NK-92 treated with Interleukin-12 subunit alpha and Interleukin-12 subunit beta, amount 100 ng/mL, for 24 hours (cell line): Measurements from ENCODE around the gene TAF4.

Source experiments
- DNase-seq: peaks from one replicate; lab custom pipeline; 2025; lab: John Stamatoyannopoulos, UW

The TAF4 gene

DNA sequence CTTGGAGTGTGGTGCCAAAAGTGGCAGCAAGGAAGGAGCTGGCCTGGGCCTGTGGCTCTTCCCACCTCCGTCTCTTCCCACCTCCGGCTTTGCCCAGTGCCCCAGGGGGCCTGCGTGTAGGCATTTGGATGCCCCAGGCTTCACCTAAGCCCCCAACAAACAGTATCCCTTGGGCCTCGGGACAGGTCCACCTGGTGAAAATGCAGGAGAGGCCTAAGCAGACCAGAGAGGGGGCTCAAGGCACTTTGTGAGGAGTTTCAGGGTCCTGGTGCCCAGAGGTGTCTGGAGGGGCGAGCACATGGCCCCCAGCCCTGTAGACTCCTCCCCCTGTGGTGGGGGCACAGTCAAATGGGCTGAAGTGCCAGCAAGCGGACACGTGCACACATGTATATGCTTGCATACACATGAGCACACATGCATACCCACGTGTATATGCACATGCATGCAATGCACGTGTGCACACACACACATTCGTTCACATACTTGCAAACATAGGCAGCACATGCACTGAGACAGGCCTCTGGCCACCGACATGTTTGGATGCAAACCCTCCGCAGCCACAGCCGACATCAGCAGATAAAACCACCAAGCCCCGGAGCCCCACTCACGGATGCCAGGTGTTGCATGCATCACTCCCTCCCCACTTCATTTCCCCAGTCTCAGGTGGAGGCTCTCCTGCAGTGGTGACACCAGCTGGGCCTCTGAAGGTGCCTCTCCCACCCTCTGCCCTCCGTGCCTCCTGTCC lies 124.5 kb downstream of the TAF4 start:
- DNase-seq, result no peak

DNA sequence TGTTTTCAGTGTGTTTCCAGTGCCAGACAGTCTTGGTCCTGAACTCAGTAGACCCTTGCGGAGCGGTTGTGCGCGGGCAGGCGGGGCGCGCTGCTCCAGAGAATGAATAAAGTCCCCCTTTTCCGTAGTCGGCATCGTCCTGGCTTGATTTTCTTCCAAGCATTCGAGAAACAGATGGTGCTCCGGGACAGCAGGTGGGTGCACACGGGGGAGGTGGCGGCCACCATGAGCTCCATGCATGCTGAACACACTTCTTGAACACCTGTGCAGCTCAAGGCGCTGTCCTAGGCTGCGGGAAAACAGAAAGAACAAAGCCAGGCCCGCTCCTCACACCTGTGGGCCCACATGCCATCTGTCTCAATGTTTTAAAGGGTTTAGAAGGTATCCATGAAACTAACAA lies 125.2 kb downstream of the TAF4 start:
- no peak for DNase-seq

DNA sequence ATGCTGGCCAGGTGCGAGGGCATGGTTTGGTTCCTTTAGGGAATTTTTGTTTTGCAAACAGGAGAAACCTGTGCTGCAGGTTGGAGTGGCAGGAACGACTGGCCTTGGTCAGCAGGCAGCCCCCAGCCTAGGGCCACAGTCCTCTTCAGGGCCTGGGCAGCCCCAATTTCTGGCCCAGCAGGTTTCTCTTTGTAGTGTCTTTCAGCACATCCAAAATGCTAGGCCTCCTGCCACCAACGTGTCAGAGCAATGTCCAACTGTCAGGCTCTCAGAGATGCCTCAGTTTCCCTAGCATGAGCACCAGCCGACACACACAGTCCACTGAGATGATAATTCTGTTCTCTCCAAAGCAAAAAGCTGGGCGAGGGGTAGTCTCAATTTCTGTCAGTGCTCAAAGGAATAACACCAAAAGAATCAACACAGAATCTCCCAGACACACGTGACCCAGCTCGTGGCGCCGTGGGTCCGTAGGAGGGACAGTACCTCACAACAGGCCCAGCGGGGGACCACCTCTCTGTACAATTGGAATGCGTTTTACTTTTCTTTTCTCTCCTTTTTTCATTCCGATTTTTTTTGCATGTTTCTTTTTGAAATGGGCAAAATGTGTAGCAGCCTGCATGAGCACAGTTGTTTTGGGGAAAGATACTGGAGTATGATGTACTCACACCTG lies 125.9 kb downstream of the TAF4 start:
- DNase-seq, result no peak

DNA sequence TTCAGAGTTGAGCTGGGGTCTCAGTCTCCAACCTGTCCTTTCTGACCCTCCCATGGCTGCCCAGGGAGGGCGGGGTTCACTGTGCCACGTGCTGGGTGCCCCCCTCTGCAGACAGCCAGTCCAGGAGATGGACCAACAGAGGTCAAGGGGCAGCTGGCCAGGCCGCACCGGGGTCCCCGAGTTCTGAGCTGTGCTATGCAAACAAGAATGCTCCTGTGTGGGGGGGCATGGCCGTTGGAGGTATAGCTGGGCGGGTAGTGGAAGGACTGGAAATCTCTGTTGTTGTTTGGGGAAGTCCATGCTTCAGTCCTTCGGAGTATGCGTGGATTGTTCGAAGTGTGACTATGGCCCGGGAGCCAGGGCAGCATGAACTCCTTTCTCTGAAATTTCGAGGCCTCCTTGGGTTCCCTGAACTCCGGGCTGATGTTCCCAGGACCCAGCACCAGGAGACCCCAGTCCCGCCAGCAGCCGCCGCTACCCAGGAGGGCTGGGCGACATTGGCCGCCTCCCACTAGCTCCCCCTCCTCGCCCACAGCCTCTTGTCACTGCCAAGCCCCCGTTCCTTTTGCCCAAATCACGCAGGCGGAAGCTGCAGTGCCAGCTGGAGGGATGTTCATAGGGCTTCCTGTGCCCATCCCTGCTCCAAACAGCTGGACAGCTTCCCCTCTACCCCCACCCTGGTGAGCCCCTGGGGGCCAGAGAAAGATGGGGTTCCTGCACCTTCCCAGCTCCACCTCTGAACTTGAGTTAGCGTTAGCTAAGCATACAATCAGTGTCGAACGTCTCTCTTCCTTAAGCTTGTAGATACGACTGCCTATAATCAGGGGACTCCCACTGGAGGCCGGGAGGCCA lies 126.6 kb downstream of the TAF4 start:
- DNase-seq, result no peak

DNA sequence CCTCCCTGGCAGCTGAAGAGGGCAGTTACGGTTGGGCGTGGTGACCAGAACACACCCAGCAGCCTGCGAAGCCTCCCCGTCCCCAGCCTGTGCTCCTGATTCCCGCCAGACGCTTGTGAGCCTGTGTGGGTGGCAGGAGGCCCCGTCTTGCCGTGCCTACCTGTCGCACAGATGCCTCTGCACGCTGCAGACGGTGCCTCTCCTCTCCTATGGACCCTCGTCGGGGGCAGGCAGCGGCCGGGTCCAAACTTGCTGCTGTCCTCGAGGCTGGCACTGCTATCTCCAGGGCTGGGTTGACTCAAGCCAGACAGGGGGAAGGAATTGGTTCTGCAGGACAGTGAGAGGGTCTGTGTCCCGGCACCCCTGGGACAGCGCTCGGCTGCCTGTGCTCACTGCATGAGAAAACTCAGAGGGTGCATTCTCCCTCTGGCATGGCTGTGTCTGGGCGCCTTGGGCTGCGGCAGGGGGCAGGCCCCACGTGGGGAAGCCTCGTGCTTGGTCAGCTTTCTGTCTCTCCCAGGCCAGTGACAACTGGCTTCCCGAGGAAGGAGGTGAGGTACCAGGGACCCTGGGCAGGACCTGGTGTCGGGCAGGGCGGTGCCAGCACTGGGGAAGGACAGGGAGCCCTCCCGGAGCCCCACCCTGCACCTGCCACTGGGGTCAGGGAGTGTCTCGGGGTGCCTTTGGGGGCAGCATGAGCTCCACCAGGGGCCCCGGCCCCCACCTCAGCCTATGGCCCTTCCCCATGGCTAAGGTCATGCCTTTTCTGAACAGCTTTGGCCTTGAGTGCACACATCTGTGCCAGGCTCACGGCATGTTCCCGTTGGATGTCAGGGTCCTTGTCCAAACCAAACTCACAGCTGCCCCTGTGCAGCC lies 127.5 kb downstream of the TAF4 start:
- DNase-seq, result no peak

DNA sequence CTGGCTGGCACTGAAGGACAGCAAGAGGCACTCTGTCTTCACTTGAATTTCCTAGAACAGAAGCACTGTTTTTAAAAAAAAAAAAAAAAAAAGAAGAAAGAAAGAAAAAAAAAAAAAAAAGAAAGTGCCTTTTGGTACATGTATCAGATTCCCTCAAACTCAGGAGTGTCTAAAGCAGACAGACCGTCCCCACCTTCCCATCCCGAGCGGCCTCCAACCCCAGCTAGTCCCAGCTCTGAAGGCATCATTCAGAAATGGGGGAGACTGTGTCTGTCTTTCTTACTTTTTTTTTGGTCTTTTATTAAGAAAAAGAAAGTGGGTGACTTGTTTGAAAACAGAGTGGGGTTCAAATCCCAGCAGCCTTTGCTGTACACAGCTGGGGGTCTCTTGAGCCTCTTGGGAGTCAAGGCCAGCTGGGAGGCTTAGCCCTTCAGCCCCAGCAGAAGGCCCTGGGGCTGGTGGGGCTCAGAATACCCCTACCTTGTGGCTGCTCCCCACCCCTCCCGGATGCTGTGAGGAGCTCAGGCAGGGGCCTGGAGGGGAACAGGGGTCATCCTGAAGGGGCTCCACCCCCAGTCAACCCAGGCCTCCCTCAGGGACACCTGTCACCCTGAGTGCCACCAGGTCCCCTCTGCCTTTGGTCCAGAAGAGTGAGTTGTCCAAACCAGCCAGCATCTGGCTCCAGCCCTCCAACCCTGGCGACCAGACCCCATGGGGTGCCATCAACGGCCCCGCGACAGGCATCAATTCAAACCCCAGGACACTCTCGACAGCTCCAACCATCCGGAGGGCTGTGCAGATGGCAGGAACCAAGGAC lies 128.3 kb downstream of the TAF4 start:
- DNase-seq, result no peak

DNA sequence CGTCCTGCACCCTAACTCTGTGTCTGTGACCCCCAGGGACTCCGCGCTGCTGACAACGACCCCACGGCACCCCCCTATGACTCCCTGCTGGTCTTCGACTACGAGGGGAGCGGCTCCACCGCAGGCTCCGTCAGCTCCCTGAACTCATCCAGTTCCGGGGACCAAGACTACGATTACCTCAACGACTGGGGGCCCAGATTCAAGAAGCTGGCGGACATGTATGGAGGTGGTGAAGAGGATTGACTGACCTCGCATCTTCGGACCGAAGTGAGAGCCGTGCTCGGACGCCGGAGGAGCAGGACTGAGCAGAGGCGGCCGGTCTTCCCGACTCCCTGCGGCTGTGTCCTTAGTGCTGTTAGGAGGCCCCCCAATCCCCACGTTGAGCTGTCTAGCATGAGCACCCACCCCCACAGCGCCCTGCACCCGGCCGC lies 129.0 kb downstream of the TAF4 start:
- no peak for DNase-seq

DNA sequence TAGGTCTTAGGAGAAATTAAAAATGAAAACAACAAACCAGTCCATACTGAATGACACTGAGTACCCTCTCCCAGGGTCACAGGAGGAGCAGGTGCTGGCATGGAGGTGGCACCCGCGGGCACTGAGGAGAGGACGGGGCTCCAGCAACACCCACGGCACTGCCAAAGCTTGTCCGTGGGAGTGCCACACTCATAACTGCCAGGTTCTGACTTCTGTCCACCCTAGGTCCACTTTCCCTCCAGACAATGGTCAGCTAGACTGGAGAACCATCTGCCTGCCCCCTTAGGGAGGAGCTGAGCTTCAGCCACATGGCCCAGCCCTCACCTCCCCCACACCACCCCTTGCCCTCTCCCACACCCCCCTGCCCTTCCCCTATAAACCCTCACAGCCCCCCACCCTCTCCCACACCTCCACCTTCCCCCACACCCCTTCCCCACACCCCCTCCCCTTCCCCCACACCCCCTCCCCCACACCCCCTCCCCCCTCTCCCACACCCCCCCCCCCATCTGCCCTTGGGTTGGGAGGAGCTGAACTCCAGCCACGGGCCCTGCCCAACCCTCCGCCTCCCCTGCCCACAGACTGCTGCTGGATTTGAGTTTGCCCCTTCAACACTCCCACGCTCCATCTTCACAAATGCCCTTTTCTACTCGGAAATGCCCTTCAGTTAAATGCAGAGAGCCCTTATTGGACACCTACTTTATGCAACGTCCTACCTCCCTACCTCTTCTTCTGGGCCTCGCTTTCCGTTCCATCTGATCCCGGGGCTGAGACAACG lies 129.6 kb downstream of the TAF4 start:
- no peak for DNase-seq

DNA sequence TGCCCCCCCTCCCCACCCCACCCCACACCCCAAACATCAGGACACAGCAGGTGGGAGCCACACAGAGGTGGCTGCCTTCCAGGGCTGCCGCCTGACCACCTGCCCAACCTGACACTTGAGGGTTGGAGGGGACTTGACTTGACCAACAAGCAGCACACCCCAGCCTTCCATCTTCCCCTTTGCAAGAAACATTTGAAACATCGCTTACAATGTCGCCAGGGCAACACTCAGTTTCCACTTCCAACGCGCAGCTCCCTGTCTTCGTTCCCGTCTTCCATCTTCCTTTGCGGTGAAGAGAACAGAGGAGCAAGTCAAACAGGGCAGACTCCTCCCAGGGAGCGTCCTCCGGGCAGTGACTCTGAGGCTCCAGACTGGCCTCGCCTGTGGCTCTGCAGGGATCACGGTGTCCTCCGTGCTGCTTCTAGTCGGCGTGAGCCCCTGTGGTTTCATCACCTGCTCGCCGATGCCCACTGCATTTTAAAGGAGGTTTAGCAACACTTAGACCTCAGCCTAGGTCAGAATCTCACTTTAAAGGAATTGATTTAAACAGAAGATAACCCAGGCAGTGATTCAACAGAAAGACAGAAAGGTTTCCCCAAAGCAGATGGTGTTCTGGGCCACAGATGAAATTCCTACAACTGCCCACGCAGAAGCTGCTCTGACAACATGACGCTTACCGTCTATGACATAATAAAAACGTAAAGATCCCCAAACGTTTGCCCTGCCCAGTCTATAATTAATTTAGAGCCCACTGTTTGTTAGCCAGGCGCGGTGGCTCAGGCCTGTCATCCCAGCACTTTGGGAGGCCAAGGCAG lies 130.8 kb downstream of the TAF4 start:
- no peak for DNase-seq

DNA sequence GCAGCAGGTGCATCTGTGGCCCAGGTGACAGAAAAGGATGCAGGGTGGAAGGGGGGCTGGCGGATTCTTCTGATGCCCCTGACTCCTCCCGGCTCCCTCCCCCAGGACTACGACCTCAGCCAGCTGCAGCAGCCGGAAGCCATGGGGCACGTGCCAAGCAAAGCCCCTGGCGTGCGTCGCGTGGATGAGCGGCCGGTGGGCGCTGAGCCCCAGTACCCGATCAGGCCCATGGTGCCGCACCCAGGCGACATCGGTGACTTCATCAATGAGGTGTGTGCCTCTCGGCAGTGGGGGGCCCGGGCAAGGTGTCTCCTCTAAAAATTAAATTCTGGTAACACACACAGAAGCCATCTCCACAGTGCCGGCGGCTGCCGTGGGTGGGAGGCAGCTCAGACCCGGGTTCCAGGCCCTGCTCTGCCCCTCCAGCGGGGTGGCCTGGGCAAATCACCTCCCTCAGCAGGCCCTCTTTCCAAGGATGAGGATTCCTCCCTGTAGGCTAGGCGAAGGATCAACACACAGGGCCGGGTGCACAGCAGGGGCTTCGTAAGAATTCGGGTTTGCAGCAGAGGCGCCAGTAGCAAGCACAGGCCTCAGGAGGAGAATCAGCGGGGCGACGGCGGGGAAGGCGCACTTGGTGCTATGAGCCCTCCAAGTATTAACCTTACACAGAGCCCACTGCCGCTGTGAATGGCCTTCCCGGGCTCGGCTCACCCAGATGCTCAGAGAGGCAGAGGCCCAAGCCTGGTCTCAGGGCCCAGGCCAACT lies 131.5 kb downstream of the TAF4 start:
- DNase-seq, result no peak

DNA sequence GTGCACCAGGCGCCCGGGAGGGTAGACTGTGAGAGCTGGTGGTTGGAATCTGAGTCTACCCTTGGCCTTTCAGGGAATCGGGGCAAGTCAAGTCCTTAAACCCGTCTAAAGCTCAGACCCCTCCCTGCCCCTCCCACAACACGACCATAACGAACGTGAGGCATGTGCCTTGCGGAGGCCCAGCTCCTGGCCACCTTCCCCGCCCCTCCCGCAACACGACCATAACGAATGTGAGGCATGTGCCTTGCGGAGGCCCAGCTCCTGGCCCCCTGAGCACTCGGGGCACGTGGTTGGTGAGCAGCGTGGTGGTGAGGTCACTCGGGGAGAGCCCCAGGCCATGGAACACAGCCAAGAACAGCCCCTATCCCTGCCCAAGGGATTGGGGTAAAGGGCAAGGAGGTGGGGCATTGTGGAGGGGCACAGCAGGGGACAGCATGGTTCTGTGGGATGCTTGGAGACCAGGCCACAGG lies 132.2 kb downstream of the TAF4 start:
- DNase-seq, result no peak

DNA sequence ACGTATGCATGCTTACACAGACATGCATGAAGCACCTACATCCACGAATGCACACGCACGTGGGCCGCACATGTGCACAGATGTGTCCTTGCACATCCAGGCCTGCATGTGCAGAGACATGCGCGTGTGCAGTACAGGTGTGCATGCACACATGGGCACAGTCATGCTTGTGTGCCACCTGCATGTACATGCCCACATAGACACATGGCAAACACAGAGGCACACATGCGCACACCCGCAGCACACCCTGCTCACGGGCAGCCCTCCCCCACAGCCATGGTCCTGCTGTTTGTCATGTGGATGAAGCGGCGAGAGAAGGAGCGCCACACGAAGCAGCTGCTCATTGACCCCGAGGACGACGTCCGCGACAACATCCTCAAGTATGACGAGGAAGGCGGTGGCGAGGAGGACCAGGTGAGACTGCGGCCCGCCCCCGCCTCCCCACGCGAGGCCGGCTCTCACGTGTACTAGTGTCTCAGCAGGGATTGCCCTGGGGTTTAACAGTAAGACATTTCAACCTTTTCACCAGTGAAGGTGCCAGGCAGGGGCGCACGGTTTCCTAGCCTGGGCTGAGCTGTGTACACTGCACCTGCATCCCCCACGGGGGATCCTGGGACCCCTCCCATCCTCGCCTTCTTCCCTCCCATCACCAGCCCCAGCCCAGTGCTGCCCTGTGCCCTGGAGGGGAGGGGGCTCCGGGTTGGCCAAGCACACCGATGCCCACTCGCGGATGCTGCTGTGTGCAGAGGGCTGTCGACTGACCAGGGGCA lies 132.8 kb downstream of the TAF4 start:
- DNase-seq, result no peak

DNA sequence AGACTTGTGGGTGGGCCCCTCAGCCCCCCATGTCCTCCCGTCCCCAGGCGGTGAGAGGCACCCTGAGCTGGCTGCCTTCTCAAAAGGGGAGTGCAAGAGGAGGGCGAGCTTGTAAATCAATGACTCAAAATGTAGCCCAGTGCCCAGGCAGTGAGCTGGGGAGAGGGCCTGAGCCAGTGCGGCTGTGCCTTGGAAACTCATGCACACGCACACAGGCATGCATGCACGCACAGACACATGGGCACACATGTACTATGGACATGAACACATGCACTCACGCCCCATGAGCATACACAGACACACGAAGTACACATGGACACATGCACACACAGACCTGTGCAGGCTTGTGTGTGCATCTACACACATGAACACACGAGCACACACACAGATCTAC lies 133.5 kb downstream of the TAF4 start:
- no peak for DNase-seq

DNA sequence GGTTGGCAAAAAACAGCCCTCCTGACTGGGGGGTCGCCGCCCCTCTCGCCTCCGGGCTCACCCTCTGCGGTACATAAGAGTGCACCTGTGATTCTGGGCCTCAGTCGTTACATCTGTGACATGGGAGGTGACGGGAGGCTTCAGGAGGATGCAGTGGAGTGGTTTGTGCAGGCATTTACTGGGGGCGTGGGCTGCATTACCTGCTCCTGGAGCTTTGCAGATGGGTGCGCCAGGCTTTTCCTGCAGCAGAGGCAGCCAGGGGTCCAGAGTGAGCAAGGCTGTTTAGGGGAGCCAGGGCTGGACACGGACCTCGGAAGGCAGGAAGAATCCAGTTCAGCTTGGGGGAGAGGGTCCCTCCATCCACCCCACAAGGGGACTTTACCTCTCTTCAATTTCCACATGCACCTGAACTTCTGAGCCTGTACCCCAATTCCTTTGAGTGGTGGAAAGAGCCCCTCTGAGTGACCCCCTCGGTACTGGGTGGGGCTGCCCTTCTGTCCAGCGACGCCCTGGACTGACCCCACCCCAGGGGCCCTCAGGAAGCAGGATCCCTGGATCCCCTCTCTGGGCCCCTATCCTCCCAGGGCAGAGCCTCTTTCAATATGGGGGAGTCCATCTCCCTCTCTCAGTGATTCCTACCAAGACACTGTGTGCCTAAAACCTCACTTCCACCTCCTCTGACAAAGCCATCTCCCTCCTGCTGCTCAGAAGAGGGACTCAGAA lies 134.0 kb downstream of the TAF4 start:
- DNase-seq, result no peak

DNA sequence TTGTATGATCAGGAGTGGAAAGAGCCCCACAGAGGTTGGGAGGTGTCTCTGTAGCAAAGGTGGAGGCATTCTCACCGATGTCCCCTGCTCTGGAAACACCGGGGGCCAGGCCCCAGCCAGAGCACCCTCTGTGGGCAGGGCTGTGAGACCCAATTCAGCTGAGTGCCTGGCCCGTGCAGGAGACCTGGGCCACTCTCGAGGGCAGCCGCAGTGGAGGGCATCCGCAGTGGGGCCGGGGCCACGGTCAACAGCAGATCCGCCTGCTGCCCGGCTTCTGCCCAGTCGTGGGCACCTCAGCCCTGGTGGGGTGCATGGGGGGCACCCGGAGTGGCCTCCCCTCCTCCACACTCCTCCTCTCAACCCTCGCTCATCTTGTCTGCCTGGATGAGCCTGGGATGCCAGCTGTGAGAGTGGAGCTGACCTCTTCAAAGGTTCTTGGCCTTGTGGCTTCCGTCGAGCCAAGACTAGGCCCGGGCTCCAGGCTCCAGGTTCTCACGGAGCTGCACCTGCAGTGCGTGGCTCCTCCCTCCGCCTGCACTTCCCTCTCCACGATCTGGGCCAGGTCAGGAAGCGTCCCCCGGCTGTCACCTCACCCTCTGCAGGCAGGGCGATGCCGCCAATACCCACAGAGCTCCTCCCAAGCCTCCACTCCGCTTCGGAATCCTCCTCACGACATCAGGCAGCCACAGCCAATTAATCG lies 134.8 kb downstream of the TAF4 start:
- no peak for DNase-seq

DNA sequence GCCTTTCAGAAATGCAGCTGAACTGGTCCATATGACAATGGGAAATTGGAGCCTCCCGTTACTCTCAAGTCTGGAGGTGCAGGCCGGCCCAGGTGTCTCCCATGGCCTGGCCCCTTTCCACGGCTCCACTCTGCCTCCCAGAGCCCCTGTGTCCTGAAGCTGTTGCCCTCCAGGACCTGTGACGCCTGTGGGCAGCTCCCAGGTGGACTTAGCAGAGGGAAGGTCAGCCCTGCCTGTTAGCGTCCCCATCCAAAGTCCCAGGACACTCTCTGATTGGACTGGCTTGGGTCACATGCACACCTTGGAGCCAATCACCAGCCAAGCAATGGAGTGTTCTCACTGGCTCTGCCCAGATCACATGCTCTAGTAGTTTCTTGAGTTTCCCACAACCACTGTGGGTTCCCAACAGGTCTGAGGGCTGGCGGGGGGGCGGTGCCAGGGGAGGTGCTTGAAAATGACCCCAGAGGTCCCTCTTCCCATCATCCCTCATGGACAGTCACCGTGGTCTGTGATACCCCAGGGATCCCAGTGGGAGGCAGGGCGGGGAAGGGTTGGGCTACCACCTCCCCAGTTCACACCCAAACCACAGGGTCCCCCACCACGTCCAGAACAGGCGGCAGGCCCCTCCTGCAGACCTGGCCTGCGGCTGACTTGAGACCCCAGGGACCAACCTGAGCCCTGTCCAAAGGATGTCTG lies 135.6 kb downstream of the TAF4 start:
- no peak for DNase-seq
